AG09309 (cell line): ENCODE measurements around the gene PTGES2.

Experiments
- DNase-seq: peaks from one replicate; pipeline ENCODE4 v3.0.0-alpha.2; 2010; ENCODE audit warnings: low read depth
- H3K4me3 ChIP-seq: 2 replicates; pipeline ENCODE4 v1.5.1; 2011; ENCODE audit warnings: mild to moderate bottlenecking, low read depth, low read length, moderate library complexity; ENCODE audit not compliant: control insufficient read depth
- CTCF ChIP-seq: IDR thresholded peaks from 2 replicates; pipeline ENCODE4 v1.5.1; 2011; ENCODE audit warnings: mild to moderate bottlenecking, low read depth, low read length, inconsistent platforms; ENCODE audit not compliant: insufficient read depth, control insufficient read depth; ENCODE audit errors: missing control alignments

PTGES2 gene

GRCh38 chr9:128094166-128094949 lies 33.2 kb downstream of the PTGES2 start:
- peak; percentile 85 for DNase-seq
- H3K4me3 ChIP-seq: peak overlapping the region; percentile 1
- no peak for TF ChIP-seq CTCF

GRCh38 chr9:128093011-128093410 lies 34.5 kb downstream of the PTGES2 start:
- no peak for TF ChIP-seq CTCF
- no peak overlapping the region for H3K4me3 ChIP-seq
- no peak for DNase-seq

- DNase-seq: no peak
- TF ChIP-seq CTCF: no peak
- peak overlapping the region; percentile 46 for H3K4me3 ChIP-seq
Measured at GRCh38 chr9:128092199-128092977, 35.1 kb downstream of the PTGES2 start.

- DNase-seq: no peak
- TF ChIP-seq CTCF: no peak
- peak overlapping the region; percentile 46 for H3K4me3 ChIP-seq
Measured at GRCh38 chr9:128091571-128091970, 36.0 kb downstream of the PTGES2 start.

- peak; percentile 77 for DNase-seq
- H3K4me3 ChIP-seq: peak overlapping the region; percentile 46
- no peak for TF ChIP-seq CTCF
Measured at GRCh38 chr9:128091144-128091543, 36.4 kb downstream of the PTGES2 start.

- no peak overlapping the region for H3K4me3 ChIP-seq
- no peak for DNase-seq
- no peak for TF ChIP-seq CTCF
Measured at GRCh38 chr9:128089299-128089698, 38.2 kb downstream of the PTGES2 start.
